ENCODE data around the gene ZNF714. TPM values are rescaled to one million over a fixed set of nuclear protein-coding genes. Genes with fewer than 3 reads are reported as not detected.

The ZNF714 gene
- polyA plus RNA-seq, 3 donors: 1.7 to 5.8 (median 2.4) TPM

GRCh38 chr19:21109116-21109515, 27.1 kb downstream of the ZNF714 start:
- no peaks in the 10 kb centered on the region for H3K79me2 ChIP-seq (ENCODE audit: insufficient read depth, low read length)
- H3K9ac ChIP-seq (ENCODE audit: insufficient read depth, low read length, poor library complexity, severe bottlenecking): no peak overlapping the region
- Mint-ChIP-seq H3K27ac (no peak overlapping the region), H3K4me3 (no peak overlapping the region), H3K4me1 (no peaks in the 10 kb centered on the region), H3K36me3 (peaks cover 45 to 92% of the 10 kb centered on the region in 2 donors), H3K27me3 (ENCODE audit: low read depth in 3 of 3) (peaks cover 0 to 2% (median 0%) of the 10 kb centered on the region in 3 donors), H3K9me3 (peaks cover 37 to 79% (median 57%) of the 10 kb centered on the region in 7 donors)
- H3K4me2 ChIP-seq (replicated peaks; ENCODE audit: extremely low read depth, low read length, poor library complexity, severe bottlenecking): no peak overlapping the region
- H3K27ac ChIP-seq (ENCODE audit: low read depth in 1 of 2, low read length in 2 of 2): no peak overlapping the region
- intact Hi-C loops (cut with micrococcal nuclease): no loop called here
- TF ChIP-seq, protein P1, sequence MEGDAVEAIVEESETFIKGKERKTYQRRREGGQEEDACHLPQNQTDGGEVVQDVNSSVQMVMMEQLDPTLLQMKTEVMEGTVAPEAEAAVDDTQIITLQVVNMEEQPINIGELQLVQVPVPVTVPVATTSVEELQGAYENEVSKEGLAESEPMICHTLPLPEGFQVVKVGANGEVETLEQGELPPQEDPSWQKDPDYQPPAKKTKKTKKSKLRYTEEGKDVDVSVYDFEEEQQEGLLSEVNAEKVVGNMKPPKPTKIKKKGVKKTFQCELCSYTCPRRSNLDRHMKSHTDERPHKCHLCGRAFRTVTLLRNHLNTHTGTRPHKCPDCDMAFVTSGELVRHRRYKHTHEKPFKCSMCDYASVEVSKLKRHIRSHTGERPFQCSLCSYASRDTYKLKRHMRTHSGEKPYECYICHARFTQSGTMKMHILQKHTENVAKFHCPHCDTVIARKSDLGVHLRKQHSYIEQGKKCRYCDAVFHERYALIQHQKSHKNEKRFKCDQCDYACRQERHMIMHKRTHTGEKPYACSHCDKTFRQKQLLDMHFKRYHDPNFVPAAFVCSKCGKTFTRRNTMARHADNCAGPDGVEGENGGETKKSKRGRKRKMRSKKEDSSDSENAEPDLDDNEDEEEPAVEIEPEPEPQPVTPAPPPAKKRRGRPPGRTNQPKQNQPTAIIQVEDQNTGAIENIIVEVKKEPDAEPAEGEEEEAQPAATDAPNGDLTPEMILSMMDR (IDR thresholded peaks at IDR 0.05): no peak
- no peak for DNase-seq
- H3K9me3 ChIP-seq (replicated peaks in 1 of 2; ENCODE audit: control insufficient read depth in 1 of 2, insufficient read depth in 1 of 2, low read length in 2 of 2): peaks cover 36 to 44% of the 10 kb centered on the region in 2 donors
- H3K36me3 ChIP-seq (replicated peaks in 1 of 2; ENCODE audit: control insufficient read depth in 1 of 2, insufficient read depth in 2 of 2, low read length in 2 of 2): peaks cover 0 to 81% of the 10 kb centered on the region in 2 donors
- no peaks in the 10 kb centered on the region for H3K27me3 ChIP-seq (ENCODE audit: control insufficient read depth in 2 of 2, insufficient read depth in 2 of 2, low read length in 2 of 2)
- H4K20me1 ChIP-seq (ENCODE audit: insufficient read depth, low read length): no peaks in the 10 kb centered on the region
- H3K4me3 ChIP-seq (replicated peaks in 1 of 3; ENCODE audit: low read depth in 2 of 3, low read length in 3 of 3): no peak overlapping the region
- no peak overlapping the region for H2AFZ ChIP-seq (ENCODE audit: insufficient read depth, low read depth, low read length, poor library complexity, severe bottlenecking)
- no peaks in the 10 kb centered on the region for H3K4me1 ChIP-seq (ENCODE audit: control insufficient read depth in 1 of 2, insufficient read depth in 2 of 2, low read length in 2 of 2)

- Histone ChIP-seq H3K36me3 (replicated peaks in 1 of 2; ENCODE audit: control insufficient read depth in 1 of 2, insufficient read depth in 2 of 2, low read length in 2 of 2) (peaks cover 0 to 82% of the 10 kb centered on the region in 2 donors), H4K20me1 (ENCODE audit: insufficient read depth, low read length) (no peaks in the 10 kb centered on the region), H2AFZ (ENCODE audit: insufficient read depth, low read depth, low read length, poor library complexity, severe bottlenecking) (no peak overlapping the region), H3K4me3 (replicated peaks in 1 of 3; ENCODE audit: low read depth in 2 of 3, low read length in 3 of 3) (no peak overlapping the region), H3K4me1 (ENCODE audit: control insufficient read depth in 1 of 2, insufficient read depth in 2 of 2, low read length in 2 of 2) (no peaks in the 10 kb centered on the region), H3K4me2 (replicated peaks; ENCODE audit: extremely low read depth, low read length, poor library complexity, severe bottlenecking) (no peak overlapping the region), H3K79me2 (ENCODE audit: insufficient read depth, low read length) (no peaks in the 10 kb centered on the region), H3K27ac (ENCODE audit: low read depth in 1 of 2, low read length in 2 of 2) (no peak overlapping the region), H3K9ac (ENCODE audit: insufficient read depth, low read length, poor library complexity, severe bottlenecking) (no peak overlapping the region), H3K9me3 (replicated peaks in 1 of 2; ENCODE audit: control insufficient read depth in 1 of 2, insufficient read depth in 1 of 2, low read length in 2 of 2) (peaks cover 33 to 50% of the 10 kb centered on the region in 2 donors), H3K27me3 (ENCODE audit: control insufficient read depth in 2 of 2, insufficient read depth in 2 of 2, low read length in 2 of 2) (no peaks in the 10 kb centered on the region)
- no peak overlapping the region for H3K27ac Mint-ChIP-seq
- H3K36me3 Mint-ChIP-seq: peaks cover 49 to 90% of the 10 kb centered on the region in 2 donors
- TF ChIP-seq, protein P1 (IDR thresholded peaks at IDR 0.05): no peak
- DNase-seq: no peak
- H3K4me1 Mint-ChIP-seq: no peaks in the 10 kb centered on the region
- WGBS (ENCODE audit: insufficient coverage): 83% methylated on average over 1 of the region's 1 CpG
- peaks cover 43 to 78% (median 60%) of the 10 kb centered on the region in 7 donors for H3K9me3 Mint-ChIP-seq
- no peak overlapping the region for H3K4me3 Mint-ChIP-seq
- intact Hi-C loops (cut with micrococcal nuclease): no loop called here
- H3K27me3 Mint-ChIP-seq (ENCODE audit: low read depth in 3 of 3): peaks cover 0 to 2% (median 0%) of the 10 kb centered on the region in 3 donors
Observed at GRCh38 chr19:21110183-21110582, 28.2 kb downstream of the ZNF714 start.
